Loucy (cell line): Measurements from ENCODE around the gene PIGN.

Experiments
- H2AFZ ChIP-seq: fragments of 200-600 bp; sonication (generic); 2 replicates; pipeline ENCODE4 v1.6.0; 2016; ENCODE audit warnings: antibody characterized with exemption, mild to moderate bottlenecking, low read length, moderate library complexity
- H3F3A ChIP-seq: fragments of 200-600 bp; 2 replicates; pipeline ENCODE4 v1.6.0; 2016; ENCODE audit warnings: antibody characterized with exemption, low read depth, mild to moderate bottlenecking
- H3K27me3 ChIP-seq: fragments of 200-600 bp; sonication (generic); 2 replicates; pipeline ENCODE4 v1.6.1; 2014; ENCODE audit warnings: low read length, mild to moderate bottlenecking; ENCODE audit not compliant: insufficient read depth, poor library complexity, severe bottlenecking
- H3K36me3 ChIP-seq: fragments of 200-600 bp; sonication (generic); 2 replicates; pipeline ENCODE4 v1.6.1; 2016; ENCODE audit warnings: low read length; ENCODE audit not compliant: insufficient read depth
- H3K4me1 ChIP-seq: fragments of 200-600 bp; sonication (generic); 2 replicates; pipeline ENCODE4 v1.5.1; 2014; ENCODE audit warnings: low read length, mild to moderate bottlenecking; ENCODE audit not compliant: insufficient read depth, poor library complexity, severe bottlenecking
- H3K4me2 ChIP-seq: fragments of 200-600 bp; sonication (generic); 2 replicates; pipeline ENCODE4 v1.6.0; 2014; ENCODE audit warnings: antibody characterized with exemption, low read length, low read depth, mild to moderate bottlenecking; ENCODE audit not compliant: poor library complexity, severe bottlenecking
- H3K4me3 ChIP-seq: fragments of 200-600 bp; sonication (generic); 2 replicates; pipeline ENCODE4 v1.5.1; 2014; ENCODE audit warnings: low read length, mild to moderate bottlenecking, mixed read lengths; ENCODE audit not compliant: poor library complexity, severe bottlenecking
- H3K79me2 ChIP-seq: fragments of 200-600 bp; sonication (generic); 2 replicates; pipeline ENCODE4 v1.6.1; 2014; ENCODE audit warnings: low read length; ENCODE audit not compliant: insufficient read depth
- H3K9ac ChIP-seq: fragments of 200-600 bp; sonication (generic); 2 replicates; pipeline ENCODE4 v1.6.0; 2014; ENCODE audit warnings: mild to moderate bottlenecking, low read depth, low read length, moderate library complexity; ENCODE audit not compliant: poor library complexity, severe bottlenecking
- H3K9me2 ChIP-seq: fragments of 200-600 bp; sonication (generic); replicated peaks from 2 replicates; pipeline ENCODE4 v1.6.1; 2016; ENCODE audit warnings: low read depth, low read length, mixed read lengths
- H3K9me3 ChIP-seq: fragments of 200-600 bp; sonication (generic); 2 replicates; pipeline ENCODE4 v1.6.1; 2014; ENCODE audit warnings: mild to moderate bottlenecking, antibody characterized with exemption, low read length, low read depth; ENCODE audit not compliant: insufficient read depth
- H4K20me1 ChIP-seq: fragments of 200-600 bp; sonication (generic); 2 replicates; pipeline ENCODE4 v1.6.0; 2014; ENCODE audit warnings: antibody characterized with exemption, low read length, mild to moderate bottlenecking; ENCODE audit not compliant: insufficient read depth, poor library complexity, severe bottlenecking
- EZH2phosphoT487 ChIP-seq: fragments of 200-600 bp; IDR thresholded peaks from 2 replicates; pipeline ENCODE4 v1.6.1; 2018; ENCODE audit warnings: antibody characterized with exemption, mild to moderate bottlenecking, moderate library complexity, borderline replicate concordance
- TF ChIP-seq, protein P1 (sequence below): fragments of 200-600 bp; sonication (generic); conservative IDR thresholded peaks from 2 replicates; pipeline ENCODE4 v1.5.1; 2014; ENCODE audit warnings: mild to moderate bottlenecking, antibody characterized with exemption, low read length

Gene PIGN

DNA sequence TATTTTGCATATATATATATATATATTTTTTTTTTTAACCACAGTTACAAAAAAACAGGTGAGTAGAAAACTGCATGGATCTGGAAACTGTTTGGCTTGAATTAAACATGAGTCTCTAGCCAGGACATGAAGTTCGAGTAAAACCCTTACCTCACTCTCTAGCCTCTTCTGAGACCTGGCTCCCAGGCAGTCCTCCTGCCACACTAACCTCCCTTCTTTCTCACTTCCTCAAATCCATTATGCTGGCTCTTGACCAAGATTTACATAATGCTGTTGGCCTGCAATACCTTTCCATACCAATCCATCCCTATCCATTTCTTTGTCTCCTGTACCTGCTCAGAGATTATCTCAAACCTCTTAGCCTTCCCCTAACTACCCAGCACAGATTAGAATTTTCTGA lies 34.0 kb downstream of the PIGN start:
- Histone ChIP-seq H3K4me1 (no peaks in the 10 kb centered on the region), H3K9ac (no peak overlapping the region), H3K9me3 (no peaks in the 10 kb centered on the region), H3F3A (no peaks in the 10 kb centered on the region), H2AFZ (no peak overlapping the region), H3K79me2 (no peaks in the 10 kb centered on the region), H3K36me3 (peaks cover 11% of the 10 kb centered on the region; the same call in 1 of the 2 replicates), H3K9me2 (no peaks in the 10 kb centered on the region), H3K27me3 (no peaks in the 10 kb centered on the region), H4K20me1 (no peaks in the 10 kb centered on the region), H3K4me2 (no peak overlapping the region), H3K4me3 (no peak overlapping the region)
- TF ChIP-seq, protein P1, sequence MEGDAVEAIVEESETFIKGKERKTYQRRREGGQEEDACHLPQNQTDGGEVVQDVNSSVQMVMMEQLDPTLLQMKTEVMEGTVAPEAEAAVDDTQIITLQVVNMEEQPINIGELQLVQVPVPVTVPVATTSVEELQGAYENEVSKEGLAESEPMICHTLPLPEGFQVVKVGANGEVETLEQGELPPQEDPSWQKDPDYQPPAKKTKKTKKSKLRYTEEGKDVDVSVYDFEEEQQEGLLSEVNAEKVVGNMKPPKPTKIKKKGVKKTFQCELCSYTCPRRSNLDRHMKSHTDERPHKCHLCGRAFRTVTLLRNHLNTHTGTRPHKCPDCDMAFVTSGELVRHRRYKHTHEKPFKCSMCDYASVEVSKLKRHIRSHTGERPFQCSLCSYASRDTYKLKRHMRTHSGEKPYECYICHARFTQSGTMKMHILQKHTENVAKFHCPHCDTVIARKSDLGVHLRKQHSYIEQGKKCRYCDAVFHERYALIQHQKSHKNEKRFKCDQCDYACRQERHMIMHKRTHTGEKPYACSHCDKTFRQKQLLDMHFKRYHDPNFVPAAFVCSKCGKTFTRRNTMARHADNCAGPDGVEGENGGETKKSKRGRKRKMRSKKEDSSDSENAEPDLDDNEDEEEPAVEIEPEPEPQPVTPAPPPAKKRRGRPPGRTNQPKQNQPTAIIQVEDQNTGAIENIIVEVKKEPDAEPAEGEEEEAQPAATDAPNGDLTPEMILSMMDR: no peak
- TF ChIP-seq EZH2phosphoT487: no peak

DNA sequence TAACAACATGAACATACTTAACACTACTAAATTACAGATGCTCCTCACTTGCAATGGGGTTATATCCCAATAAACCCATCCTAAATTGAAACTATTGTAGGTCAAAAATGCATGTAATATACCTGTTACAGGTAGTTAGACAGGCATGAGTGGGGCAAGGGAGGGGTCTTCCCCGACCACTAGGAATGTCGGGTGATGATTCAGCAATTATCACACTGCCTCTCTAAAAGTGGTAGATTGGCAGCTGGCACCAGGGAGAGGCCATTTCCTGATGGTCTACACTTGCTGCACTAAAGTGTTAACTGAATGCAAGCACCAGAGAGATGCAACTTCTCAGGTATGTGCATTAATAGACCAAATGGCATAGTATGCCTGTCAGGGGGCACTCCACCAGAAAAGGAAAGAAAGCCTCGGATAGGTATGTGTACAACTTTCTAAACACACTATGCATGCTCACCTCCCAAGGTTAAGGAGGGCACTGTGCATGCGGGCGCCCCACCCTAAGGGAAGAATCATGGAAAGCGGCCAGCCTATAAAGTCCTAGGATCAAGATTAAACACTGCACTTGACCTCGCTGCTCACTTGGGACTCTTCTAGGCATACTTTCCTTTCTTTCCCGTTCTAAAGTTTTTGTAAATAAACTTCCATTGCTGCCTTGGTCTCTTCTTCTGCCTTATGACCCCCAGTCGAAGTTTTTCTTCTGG lies 35.6 kb downstream of the PIGN start:
- H3K9me3 ChIP-seq: no peaks in the 10 kb centered on the region
- H4K20me1 ChIP-seq: no peaks in the 10 kb centered on the region
- H3K4me2 ChIP-seq: no peak overlapping the region
- TF ChIP-seq EZH2phosphoT487: no peak
- TF ChIP-seq, protein P1: no peak
- no peaks in the 10 kb centered on the region for H3F3A ChIP-seq
- H3K4me3 ChIP-seq: no peak overlapping the region
- no peaks in the 10 kb centered on the region for H3K9me2 ChIP-seq
- no peak overlapping the region for H3K9ac ChIP-seq
- H3K79me2 ChIP-seq: no peaks in the 10 kb centered on the region
- H3K4me1 ChIP-seq: no peaks in the 10 kb centered on the region
- no peak overlapping the region for H2AFZ ChIP-seq
- no peaks in the 10 kb centered on the region for H3K27me3 ChIP-seq
- H3K36me3 ChIP-seq: peaks cover 6% of the 10 kb centered on the region; the same call in 1 of the 2 replicates

DNA sequence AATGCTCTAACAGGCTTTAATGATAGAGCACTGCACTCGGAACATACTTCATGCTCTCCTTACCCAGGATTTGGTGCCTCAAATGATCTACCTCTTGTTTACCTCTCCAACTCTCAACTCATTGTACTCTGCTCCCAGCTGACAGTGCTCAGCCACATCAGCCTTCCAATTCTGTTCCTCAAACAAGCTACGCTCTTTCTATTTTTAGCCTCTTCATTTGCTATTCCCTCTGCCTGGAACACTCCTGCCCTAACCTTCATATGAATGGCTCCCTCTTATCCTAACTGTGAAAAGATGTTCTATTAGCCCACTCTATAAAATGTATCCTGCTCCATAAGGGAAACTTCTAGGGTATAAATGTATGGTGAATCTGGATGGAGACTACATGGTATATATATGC lies 42.5 kb downstream of the PIGN start:
- Histone ChIP-seq H3K4me2 (no peak overlapping the region), H3K27me3 (no peaks in the 10 kb centered on the region), H2AFZ (no peak overlapping the region), H4K20me1 (no peaks in the 10 kb centered on the region), H3K4me3 (no peak overlapping the region), H3F3A (no peaks in the 10 kb centered on the region), H3K9ac (no peak overlapping the region), H3K9me3 (no peaks in the 10 kb centered on the region), H3K4me1 (no peaks in the 10 kb centered on the region), H3K9me2 (no peaks in the 10 kb centered on the region), H3K36me3 (peaks cover 10% of the 10 kb centered on the region; the same call in 1 of the 2 replicates), H3K79me2 (no peaks in the 10 kb centered on the region)
- no peak for TF ChIP-seq EZH2phosphoT487
- TF ChIP-seq, protein P1: no peak
